Smooth muscle cell of the brain vasculature (primary cell): ENCODE results near the gene SLC36A2.
"Not testable (repeated sequence)": the region's sequence is repeated elsewhere in the genome, so short reads cannot be mapped to it uniquely, and the experiment has no call there.

Source experiments
- DNase-seq: peaks from one replicate; pipeline ENCODE4 v3.0.0-alpha.2; 2012; ENCODE audit warnings: low read depth, low spot score

SLC36A2 gene

DNA sequence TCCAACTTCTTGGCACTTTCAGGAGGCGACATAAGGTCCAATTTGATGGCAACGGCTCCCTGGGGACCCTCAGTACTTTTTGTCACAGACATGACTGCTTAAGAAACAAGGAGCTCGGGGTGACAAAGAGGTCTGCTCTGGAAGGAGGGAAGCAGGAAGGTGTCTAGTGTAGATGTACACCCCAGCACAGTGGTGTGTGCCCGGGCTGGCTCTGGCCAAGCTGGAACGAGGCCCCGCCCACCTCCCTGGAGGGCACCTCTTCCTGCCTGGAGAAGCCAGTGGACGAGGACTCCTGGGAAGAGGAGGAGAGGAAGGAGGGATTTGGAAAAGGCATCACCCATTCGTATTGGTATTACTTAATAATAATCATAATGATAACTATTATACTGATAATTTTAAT is at the start of gene SLC36A2:
Gene SLC36A2 (minus strand): TSS at position 191 of the 400 bp plus-strand sequence. CDS start 99 bp downstream, at position 92.
- no peak for DNase-seq

GRCh38 chr5:151388960-151389359 is 41.6 kb upstream of the SLC36A2 start:
- DNase-seq = no peak

DNA sequence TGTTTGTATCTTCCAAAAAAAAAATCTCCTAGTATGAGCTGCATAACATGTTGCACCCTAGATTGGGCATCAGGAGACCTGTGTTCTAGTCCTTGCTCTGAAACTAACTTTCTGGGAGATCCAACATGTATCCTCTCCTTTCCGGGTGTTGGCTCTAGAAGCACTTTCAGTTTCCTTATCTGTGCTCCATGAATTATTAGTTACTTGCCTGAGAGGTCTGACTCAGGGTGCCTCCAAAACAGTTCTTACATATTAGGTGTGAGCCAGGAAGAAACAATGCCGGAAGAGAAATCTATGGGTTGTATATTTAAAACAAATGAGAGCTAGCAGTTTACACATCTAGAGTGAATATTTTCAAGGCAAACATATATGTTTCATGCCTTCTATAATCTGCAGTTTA is 36.7 kb upstream of the SLC36A2 start:
- DNase-seq = no peak

- no peak for DNase-seq
Measured at GRCh38 chr5:151383011-151383410, 35.7 kb upstream of the SLC36A2 start.

DNA sequence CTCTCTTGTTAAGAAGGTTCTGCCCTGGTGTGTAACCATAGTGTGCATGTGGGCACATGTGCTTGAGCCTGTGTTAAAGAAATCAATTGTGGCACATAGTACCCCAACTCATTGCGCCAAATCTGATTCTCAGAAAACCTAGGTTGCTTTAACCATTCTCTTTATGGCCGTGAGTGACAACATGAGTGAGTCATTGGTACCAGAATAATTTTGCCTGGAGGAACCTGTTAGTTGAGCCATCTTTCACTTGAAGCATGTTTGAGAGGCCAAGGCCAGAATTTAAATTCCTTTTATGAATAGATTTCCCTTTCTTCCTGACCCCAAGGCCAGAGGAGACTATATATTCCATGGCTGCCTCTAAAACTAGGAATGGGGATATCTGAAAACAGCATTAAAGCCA is 35.2 kb upstream of the SLC36A2 start:
- DNase-seq = no peak

- DNase-seq = no peak
Measured at GRCh38 chr5:151381899-151382298, 34.5 kb upstream of the SLC36A2 start.

DNA sequence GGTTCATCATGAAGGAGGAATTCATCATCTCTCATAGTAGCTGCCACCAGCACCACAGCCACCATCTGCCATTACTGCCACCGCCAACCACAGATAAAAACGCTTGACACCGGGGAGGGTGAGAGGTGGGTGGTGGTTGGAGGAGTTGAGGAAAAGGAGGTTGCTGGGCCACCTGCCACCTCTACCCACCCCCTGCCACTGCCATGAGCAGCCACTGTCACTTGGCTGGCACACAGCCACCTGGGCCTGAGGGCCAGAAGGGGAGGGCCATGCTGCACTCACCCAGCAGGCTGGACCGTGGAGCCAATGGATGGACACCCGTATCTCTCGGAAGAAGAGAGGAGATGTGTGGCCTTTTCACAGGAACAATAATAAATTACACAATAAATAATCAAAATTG is 31.3 kb upstream of the SLC36A2 start:
- DNase-seq = no peak

DNA sequence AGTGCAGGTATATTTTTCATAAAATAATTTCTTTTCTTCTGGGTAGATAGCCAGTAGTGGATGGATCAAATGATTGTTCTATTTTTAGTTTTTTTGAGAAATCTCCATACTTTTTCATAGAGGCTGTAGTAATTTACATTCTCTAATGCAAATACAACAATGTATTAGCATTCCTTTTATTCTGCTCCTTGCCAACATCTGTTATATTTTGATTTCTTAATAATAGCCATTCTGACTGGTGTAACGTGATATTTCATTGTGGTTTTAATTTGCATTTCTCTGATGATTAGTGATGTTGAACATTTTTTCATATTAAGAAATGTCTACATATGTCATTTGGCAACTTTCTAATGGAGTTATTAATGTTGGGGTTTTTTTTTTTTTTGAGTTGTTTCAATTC is 27.2 kb upstream of the SLC36A2 start:
- DNase-seq = no peak

GRCh38 chr5:151367038-151367437 is 19.7 kb upstream of the SLC36A2 start:
- DNase-seq = not testable (repeated sequence)

- no peak for DNase-seq
Measured at GRCh38 chr5:151363673-151364072, 16.3 kb upstream of the SLC36A2 start.

GRCh38 chr5:151362970-151363369 is 15.6 kb upstream of the SLC36A2 start:
- no peak for DNase-seq

- DNase-seq = no peak
Measured at GRCh38 chr5:151359391-151359790, 12.0 kb upstream of the SLC36A2 start.

- DNase-seq = no peak
Measured at GRCh38 chr5:151357792-151358191, 10.4 kb upstream of the SLC36A2 start.

GRCh38 chr5:151357097-151357496 is 9.7 kb upstream of the SLC36A2 start:
- no peak for DNase-seq

DNA sequence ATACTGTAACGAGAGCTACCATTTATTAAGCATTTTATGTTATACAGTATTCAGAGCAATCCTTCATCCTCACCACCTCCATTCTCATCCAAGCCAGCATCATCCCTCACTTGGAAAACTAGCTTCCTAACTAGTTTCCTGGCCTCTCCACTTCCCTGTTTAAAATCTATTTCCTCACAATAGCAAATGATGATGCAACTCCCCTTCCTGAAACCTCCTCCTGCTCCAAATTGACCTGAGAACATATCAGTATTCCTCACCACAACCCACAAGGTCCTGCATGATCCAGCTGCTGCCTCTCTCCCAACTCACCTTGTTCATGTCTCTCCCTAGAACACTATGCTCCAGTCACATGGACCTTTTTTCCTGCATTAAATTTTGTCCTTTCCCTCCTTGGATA is 4.3 kb upstream of the SLC36A2 start:
- DNase-seq = no peak

GRCh38 chr5:151348789-151349188 is 1.4 kb upstream of the SLC36A2 start:
- no peak for DNase-seq

DNA sequence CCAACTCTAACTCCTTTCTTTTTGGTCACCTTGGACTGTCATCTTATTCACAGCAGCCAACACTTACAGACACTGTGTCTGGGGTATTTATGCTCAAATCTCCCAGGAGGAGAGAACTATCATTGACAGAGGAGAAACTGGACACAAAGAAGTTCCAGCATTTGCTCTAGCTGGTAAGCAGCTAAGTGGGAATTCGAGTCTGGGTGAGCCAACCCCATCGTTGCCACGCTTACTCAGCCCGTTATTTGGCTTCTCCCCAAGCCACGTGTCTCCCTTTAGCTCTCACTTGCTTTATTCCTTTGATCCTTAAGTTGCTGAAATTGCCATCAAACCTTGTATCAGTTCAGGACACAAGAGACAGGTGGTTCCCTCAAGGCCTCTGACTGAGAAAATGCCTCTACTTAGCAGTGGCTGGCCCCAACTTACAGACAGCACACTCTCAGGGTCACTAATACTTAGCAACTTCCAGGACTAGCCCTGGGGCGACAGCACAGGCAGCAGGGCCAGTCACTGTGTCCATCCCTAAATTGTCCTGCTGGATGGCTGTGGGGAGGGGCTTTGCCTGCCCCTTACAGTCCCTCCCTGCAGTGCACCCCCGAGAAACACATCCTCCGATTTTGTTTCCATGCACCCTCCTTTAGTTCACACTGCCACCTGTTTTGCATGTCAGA is 1.4 kb downstream of the SLC36A2 start:
- DNase-seq = no peak

GRCh38 chr5:151345187-151345807 is 2.1 kb downstream of the SLC36A2 start:
- no peak for DNase-seq

DNA sequence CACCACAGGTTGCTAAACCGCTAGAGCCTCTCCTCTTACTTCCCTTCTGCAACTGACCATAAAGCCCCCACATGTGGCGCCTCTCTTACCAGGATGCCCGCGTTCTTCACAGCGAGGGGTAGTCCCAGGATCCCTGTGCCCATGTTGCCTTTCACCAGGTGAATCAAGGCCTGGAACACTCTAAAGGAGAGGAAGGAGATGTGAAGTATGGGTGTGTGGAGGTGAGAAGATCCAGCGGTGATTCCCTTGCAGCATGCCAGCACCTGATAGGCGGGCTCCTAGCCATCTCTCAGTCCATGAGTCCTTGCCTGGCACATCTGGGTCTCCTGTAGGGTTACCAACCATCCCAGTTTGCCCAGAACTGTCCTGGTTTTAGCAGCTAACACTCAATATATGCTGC is 3.3 kb downstream of the SLC36A2 start:
- no peak for DNase-seq

DNA sequence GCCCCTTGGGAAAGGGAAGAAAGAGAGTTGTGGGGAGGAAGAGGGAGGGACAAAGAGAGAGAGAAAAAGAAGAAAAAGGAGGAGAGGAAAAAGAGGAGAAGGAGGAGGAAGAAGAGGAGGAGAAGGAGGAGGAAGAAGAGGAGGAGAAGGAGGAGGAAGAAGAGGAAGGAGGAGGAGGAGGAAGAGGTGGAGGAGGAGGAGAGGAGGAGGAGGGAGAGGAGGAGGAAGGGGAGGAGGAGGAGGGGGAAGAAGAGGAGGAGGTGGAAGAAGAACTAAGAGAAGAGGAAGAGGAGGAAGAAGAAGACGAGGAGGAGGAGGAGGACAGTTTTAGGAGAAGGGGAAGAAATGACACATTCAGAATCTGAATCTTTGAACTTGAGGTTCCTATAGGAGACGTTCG is 7.4 kb downstream of the SLC36A2 start:
- no peak for DNase-seq

DNA sequence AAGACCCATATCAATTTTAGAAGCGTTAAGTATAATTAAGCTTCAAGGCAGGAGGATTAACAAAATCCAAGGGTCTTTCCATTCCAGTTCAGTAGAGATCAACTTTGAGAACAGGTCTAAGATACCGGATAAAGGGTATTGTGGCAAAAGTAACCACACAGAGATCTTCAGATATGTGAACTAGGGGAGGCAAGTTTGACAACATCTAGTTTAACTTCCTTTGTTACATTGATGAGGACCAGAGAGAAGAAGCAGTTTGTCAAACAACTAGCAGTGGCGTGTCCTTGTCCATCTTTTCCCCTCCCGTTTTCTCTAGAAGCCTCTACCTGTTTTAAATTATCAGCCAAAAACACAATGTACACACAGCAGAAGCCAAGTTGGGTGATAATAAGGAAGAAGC is 8.6 kb downstream of the SLC36A2 start:
- DNase-seq = no peak

DNA sequence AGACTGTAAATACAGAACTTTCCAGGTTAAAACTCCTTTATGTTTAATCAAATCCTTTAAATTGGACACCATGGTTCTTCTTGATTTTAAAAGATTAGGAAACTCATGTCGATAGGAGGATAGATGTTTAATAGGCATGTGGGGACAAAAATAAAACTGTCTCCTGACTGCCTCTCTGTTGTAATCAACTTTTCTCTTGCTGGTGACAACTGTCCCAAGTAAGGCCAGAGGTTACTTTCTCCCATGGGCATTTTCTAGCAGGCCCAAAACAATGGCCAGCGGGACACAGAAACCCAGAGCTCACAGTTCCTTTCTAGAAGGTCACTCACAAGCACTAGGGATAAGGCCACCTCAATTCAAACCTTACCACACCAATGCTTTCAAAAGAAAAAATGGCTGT is 14.5 kb downstream of the SLC36A2 start:
- no peak for DNase-seq

GRCh38 chr5:151328734-151329133 is 18.6 kb downstream of the SLC36A2 start:
- DNase-seq = no peak

DNA sequence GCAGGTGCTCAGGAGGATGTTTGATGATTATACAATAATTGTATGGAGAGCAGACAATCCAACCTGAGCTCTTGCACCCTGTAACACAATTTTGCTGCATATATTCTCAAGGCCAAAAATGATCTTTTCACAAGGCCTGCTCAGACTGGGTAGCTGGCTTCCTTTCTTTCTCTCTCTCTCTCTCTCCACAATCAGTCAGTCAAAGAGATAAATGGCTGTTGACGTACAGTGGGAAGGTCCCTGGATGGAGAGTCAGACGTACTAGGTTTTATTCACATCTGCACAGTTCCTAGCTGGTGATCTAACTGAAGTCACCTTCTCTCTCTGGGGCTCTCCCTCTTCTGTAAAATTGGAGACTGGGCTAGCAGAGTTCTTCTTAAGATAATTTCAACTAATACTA is 19.8 kb downstream of the SLC36A2 start:
- no peak for DNase-seq
